ENCODE measurements around the gene IGSF21. TPM values are rescaled to one million over a fixed set of nuclear protein-coding genes. Genes with fewer than 3 reads are reported as not detected.

IGSF21 gene
- total and polyA plus RNA-seq, 5 donors from 2014 or later, result not detected

DNA sequence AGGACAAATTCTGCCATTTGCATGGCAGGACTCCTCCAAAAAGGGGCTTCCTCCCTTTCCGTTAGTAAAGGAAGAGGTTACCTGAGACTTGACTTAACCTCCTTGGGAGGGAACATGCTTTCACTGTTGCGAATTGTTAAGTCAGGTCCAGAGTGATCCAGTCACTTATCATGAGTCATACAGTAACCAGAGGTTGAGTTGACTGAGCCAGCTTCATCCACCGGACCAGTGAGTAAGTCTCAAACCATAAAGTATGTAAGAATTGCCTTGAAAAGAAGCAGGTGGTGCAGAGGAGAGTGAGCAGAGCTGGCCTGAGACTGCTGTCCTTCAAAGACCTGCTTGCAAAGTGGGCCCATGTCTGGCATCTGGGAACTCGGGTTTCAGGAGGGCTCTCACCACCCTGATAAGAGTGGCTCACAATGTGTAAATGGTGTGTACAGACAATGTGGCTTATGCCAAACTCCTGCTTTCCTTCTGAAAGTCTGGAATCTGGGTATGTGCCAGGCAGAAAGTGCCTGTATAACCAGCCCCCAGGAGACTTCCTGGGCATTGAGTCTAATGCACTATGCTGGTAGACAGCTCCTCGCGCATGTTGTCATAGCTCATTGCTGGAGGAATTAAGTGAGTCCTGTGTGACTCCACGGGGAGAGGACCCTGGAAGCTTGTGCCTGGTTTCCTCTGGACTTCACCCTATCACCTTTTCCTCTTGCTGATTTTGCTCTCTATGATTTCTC is 288.8 kb downstream of the IGSF21 start:
- Histone ChIP-seq H3K4me3 (ENCODE audit: low read depth, low read length) (no peak overlapping the region), H3K4me1 (ENCODE audit: control insufficient read depth, insufficient read depth, low read length, poor library complexity, severe bottlenecking) (no peaks in the 10 kb centered on the region), H3K36me3 (ENCODE audit: control insufficient read depth, insufficient read depth, low read length) (no peaks in the 10 kb centered on the region), H3K27ac (ENCODE audit: insufficient read depth, low read length, poor library complexity, severe bottlenecking) (no peak overlapping the region), H3K9me3 (ENCODE audit: control insufficient read depth in 2 of 2, low read length in 2 of 2) (no peaks in the 10 kb centered on the region), H3K27me3 (ENCODE audit: control insufficient read depth, insufficient read depth, low read length) (no peaks in the 10 kb centered on the region)
- Mint-ChIP-seq H3K27ac (no peak overlapping the region), H3K36me3 (no peaks in the 10 kb centered on the region), H3K4me3 (no peak overlapping the region), H3K27me3 (peaks cover 21% of the 10 kb centered on the region), H3K4me1 (no peaks in the 10 kb centered on the region), H3K9me3 (peaks cover 0 to 5% (median 0%) of the 10 kb centered on the region in 7 donors)
- ATAC-seq (ENCODE audit: low read depth in 2 of 2), result no peak
- DNase-seq, result no peak

DNA sequence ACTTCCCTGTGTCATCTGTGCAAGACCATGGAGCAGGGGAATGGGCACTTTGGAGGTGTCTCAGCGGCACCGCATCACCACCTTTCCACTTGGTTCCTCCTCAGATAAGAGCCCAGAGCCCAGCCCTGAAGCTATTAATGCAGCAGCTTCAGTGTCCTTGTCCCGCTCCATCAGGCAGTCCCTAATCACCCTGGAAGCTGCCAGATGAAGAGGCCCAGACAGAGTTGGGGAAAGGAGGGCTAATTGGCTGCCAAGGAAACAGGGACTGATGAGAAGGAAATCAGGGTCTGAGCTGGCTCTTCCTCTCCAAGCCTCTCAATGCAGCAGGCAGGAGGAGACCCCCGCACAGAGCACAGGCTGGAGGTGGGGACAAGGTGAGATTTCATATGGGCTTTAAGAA is 290.0 kb downstream of the IGSF21 start:
- Mint-ChIP-seq H3K36me3 (no peaks in the 10 kb centered on the region), H3K4me3 (no peak overlapping the region), H3K27ac (no peak overlapping the region), H3K27me3 (peaks cover 21% of the 10 kb centered on the region), H3K9me3 (peaks cover 0 to 5% (median 0%) of the 10 kb centered on the region in 7 donors), H3K4me1 (no peaks in the 10 kb centered on the region)
- Histone ChIP-seq H3K27me3 (ENCODE audit: control insufficient read depth, insufficient read depth, low read length) (no peaks in the 10 kb centered on the region), H3K27ac (ENCODE audit: insufficient read depth, low read length, poor library complexity, severe bottlenecking) (no peak overlapping the region), H3K36me3 (ENCODE audit: control insufficient read depth, insufficient read depth, low read length) (no peaks in the 10 kb centered on the region), H3K9me3 (ENCODE audit: control insufficient read depth in 2 of 2, low read length in 2 of 2) (no peaks in the 10 kb centered on the region), H3K4me3 (ENCODE audit: low read depth, low read length) (no peak overlapping the region), H3K4me1 (ENCODE audit: control insufficient read depth, insufficient read depth, low read length, poor library complexity, severe bottlenecking) (no peaks in the 10 kb centered on the region)
- DNase-seq (no peak), ATAC-seq (ENCODE audit: low read depth in 2 of 2) (no peak)

GRCh38 chr1:18398791-18399530 is 291.4 kb downstream of the IGSF21 start:
- H3K4me3 Mint-ChIP-seq, result no peak overlapping the region
- no peaks in the 10 kb centered on the region for H3K36me3 Mint-ChIP-seq
- no peak for DNase-seq
- H3K4me1 Mint-ChIP-seq, result no peaks in the 10 kb centered on the region
- Histone ChIP-seq H3K27ac (ENCODE audit: insufficient read depth, low read length, poor library complexity, severe bottlenecking) (no peak overlapping the region), H3K36me3 (ENCODE audit: control insufficient read depth, insufficient read depth, low read length) (no peaks in the 10 kb centered on the region), H3K27me3 (ENCODE audit: control insufficient read depth, insufficient read depth, low read length) (no peaks in the 10 kb centered on the region), H3K9me3 (ENCODE audit: control insufficient read depth in 2 of 2, low read length in 2 of 2) (no peaks in the 10 kb centered on the region), H3K4me3 (ENCODE audit: low read depth, low read length) (no peak overlapping the region), H3K4me1 (ENCODE audit: control insufficient read depth, insufficient read depth, low read length, poor library complexity, severe bottlenecking) (no peaks in the 10 kb centered on the region)
- no peak for ATAC-seq (ENCODE audit: low read depth in 2 of 2)
- no peak overlapping the region for H3K27ac Mint-ChIP-seq
- H3K9me3 Mint-ChIP-seq, result peaks cover 0 to 5% (median 0%) of the 10 kb centered on the region in 7 donors
- peaks cover 21% of the 10 kb centered on the region for H3K27me3 Mint-ChIP-seq

DNA sequence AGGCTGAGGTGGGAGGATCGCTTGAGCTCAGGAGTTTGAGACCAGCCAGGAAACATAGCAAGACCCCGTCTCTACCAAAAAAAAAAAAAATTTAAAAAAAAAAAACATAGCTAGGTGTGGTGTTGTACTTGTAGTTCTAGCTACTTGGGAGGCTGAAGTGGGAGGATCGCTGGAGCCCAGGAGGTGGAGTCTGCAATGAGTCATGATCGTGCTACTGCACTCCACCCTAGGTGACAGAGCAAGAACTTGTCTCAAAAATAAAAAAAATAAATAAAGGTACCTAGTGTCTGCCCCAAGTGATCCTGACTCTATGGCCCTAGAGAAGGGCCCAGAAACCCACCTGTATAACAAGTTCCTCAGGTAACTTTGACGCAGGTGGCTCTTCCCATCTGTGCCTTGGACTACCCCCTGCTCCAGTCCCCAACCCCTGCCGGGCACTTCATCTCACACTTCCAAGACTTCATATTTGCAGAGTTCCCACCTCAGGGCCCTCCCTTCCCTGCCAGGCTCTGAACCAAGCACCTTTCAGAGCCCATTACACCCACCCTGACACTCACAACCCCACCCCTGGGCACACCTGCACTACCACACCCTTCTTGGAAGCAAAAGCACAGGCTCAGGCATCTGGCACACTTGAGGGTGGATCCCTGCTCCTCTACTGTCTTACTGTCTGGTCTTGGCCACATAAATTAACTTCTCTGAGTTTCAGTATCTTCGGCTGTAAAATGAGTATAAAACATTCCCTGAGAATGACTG is 292.9 kb downstream of the IGSF21 start:
- H3K36me3 ChIP-seq (ENCODE audit: control insufficient read depth, insufficient read depth, low read length), result no peaks in the 10 kb centered on the region
- no peak overlapping the region for H3K4me3 Mint-ChIP-seq
- no peak for ATAC-seq (ENCODE audit: low read depth in 2 of 2)
- no peak for DNase-seq
- no peaks in the 10 kb centered on the region for H3K27me3 ChIP-seq (ENCODE audit: control insufficient read depth, insufficient read depth, low read length)
- no peak overlapping the region for H3K27ac Mint-ChIP-seq
- no peaks in the 10 kb centered on the region for H3K4me1 ChIP-seq (ENCODE audit: control insufficient read depth, insufficient read depth, low read length, poor library complexity, severe bottlenecking)
- no peak overlapping the region for H3K4me3 ChIP-seq (ENCODE audit: low read depth, low read length)
- peaks cover 21% of the 10 kb centered on the region for H3K27me3 Mint-ChIP-seq
- H3K9me3 Mint-ChIP-seq, result peaks cover 0 to 2% (median 0%) of the 10 kb centered on the region in 7 donors
- no peaks in the 10 kb centered on the region for H3K36me3 Mint-ChIP-seq
- H3K27ac ChIP-seq (ENCODE audit: insufficient read depth, low read length, poor library complexity, severe bottlenecking), result no peak overlapping the region
- no peaks in the 10 kb centered on the region for H3K4me1 Mint-ChIP-seq
- H3K9me3 ChIP-seq (ENCODE audit: control insufficient read depth in 2 of 2, low read length in 2 of 2), result no peaks in the 10 kb centered on the region

- no peak overlapping the region for H3K27ac Mint-ChIP-seq
- Histone ChIP-seq H3K27ac (ENCODE audit: insufficient read depth, low read length, poor library complexity, severe bottlenecking) (no peak overlapping the region), H3K4me3 (ENCODE audit: low read depth, low read length) (no peak overlapping the region), H3K27me3 (ENCODE audit: control insufficient read depth, insufficient read depth, low read length) (no peaks in the 10 kb centered on the region), H3K9me3 (ENCODE audit: control insufficient read depth in 2 of 2, low read length in 2 of 2) (no peaks in the 10 kb centered on the region), H3K36me3 (ENCODE audit: control insufficient read depth, insufficient read depth, low read length) (no peaks in the 10 kb centered on the region), H3K4me1 (ENCODE audit: control insufficient read depth, insufficient read depth, low read length, poor library complexity, severe bottlenecking) (no peaks in the 10 kb centered on the region)
- H3K9me3 Mint-ChIP-seq, result peaks cover 0 to 2% (median 0%) of the 10 kb centered on the region in 7 donors
- H3K27me3 Mint-ChIP-seq, result peaks cover 16% of the 10 kb centered on the region
- no peak for DNase-seq
- no peaks in the 10 kb centered on the region for H3K36me3 Mint-ChIP-seq
- H3K4me1 Mint-ChIP-seq, result no peaks in the 10 kb centered on the region
- ATAC-seq (ENCODE audit: low read depth in 2 of 2), result no peak
- no peak overlapping the region for H3K4me3 Mint-ChIP-seq
Observed at GRCh38 chr1:18401921-18402320, 294.3 kb downstream of the IGSF21 start.

GRCh38 chr1:18404460-18404859 is 296.9 kb downstream of the IGSF21 start:
- Histone ChIP-seq H3K9me3 (ENCODE audit: control insufficient read depth in 2 of 2, low read length in 2 of 2) (no peaks in the 10 kb centered on the region), H3K27me3 (ENCODE audit: control insufficient read depth, insufficient read depth, low read length) (no peaks in the 10 kb centered on the region), H3K27ac (ENCODE audit: insufficient read depth, low read length, poor library complexity, severe bottlenecking) (no peak overlapping the region), H3K36me3 (ENCODE audit: control insufficient read depth, insufficient read depth, low read length) (no peaks in the 10 kb centered on the region), H3K4me1 (ENCODE audit: control insufficient read depth, insufficient read depth, low read length, poor library complexity, severe bottlenecking) (no peaks in the 10 kb centered on the region), H3K4me3 (ENCODE audit: low read depth, low read length) (no peak overlapping the region)
- Mint-ChIP-seq H3K36me3 (no peaks in the 10 kb centered on the region), H3K4me1 (no peaks in the 10 kb centered on the region), H3K9me3 (peaks cover 0 to 2% (median 0%) of the 10 kb centered on the region in 7 donors), H3K27ac (no peak overlapping the region), H3K4me3 (no peak overlapping the region), H3K27me3 (peaks cover 5% of the 10 kb centered on the region)
- ATAC-seq (ENCODE audit: low read depth in 2 of 2) (no peak), DNase-seq (no peak)

DNA sequence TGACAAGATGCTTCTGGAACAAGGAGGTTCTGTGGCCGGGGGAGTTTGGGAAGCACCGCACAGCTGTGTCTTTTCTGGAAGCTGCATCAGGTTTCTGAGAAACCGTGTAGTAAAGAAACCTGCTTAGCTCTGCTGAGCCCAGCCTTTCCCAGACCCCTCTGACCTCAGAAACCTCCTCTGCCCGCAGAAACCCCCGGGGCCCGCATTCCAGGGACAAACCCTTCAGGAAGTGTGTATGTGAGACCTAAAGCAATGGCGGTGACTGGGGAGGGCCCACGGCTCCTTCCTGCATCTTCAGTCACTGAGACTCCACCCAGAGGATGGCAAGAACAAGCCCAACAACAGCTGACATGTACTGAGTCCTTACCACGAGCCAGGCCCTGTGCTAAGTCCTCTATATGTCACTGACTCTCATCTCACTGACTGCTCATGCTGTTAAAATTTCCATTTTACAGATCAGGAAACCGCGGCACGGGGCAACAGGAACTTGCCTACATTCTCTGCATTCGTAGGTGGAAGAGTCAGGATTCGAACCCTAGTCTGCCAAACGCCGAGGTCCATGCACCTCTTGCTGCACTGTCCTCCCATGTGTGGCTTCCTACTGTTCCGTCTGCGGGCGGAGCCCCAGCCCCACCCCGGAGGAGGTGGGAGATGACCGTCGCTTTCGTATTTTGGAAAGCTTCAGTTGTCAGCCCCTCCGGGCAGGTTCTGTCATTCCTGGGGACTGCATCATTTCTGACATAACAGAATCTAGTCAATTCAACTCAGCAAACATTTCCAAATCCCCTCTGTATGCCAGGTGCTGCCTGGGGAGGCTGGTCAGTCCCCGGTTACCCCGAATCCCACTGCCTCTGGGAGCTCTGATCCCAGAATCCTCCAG is 299.8 kb downstream of the IGSF21 start:
- Mint-ChIP-seq H3K4me1 (no peaks in the 10 kb centered on the region), H3K9me3 (peaks cover 0 to 8% (median 0%) of the 10 kb centered on the region in 7 donors), H3K4me3 (no peak overlapping the region), H3K27me3 (no peaks in the 10 kb centered on the region), H3K27ac (no peak overlapping the region), H3K36me3 (no peaks in the 10 kb centered on the region)
- Histone ChIP-seq H3K4me3 (ENCODE audit: low read depth, low read length) (no peak overlapping the region), H3K27me3 (ENCODE audit: control insufficient read depth, insufficient read depth, low read length) (no peaks in the 10 kb centered on the region), H3K27ac (ENCODE audit: insufficient read depth, low read length, poor library complexity, severe bottlenecking) (no peak overlapping the region), H3K4me1 (ENCODE audit: control insufficient read depth, insufficient read depth, low read length, poor library complexity, severe bottlenecking) (no peaks in the 10 kb centered on the region), H3K36me3 (ENCODE audit: control insufficient read depth, insufficient read depth, low read length) (no peaks in the 10 kb centered on the region), H3K9me3 (ENCODE audit: control insufficient read depth in 2 of 2, low read length in 2 of 2) (no peaks in the 10 kb centered on the region)
- no peak for DNase-seq
- no peak for ATAC-seq (ENCODE audit: low read depth in 2 of 2)
